Measurements from ENCODE around the gene KPNA1.

Gene KPNA1

GRCh38 chr3:122520861-122521260 lies 6.1 kb upstream of the KPNA1 start:
- TF ChIP-seq CTCF (conservative IDR thresholded peaks at IDR 0.05; ENCODE audit: low read depth, low read length), result no peak
- DNase-seq (ENCODE audit: low read depth), result no peak
- no peak overlapping the region for H3K4me3 ChIP-seq (ENCODE audit: low read length)

- no peak overlapping the region for H3K4me3 ChIP-seq (ENCODE audit: low read length)
- TF ChIP-seq CTCF (conservative IDR thresholded peaks at IDR 0.05; ENCODE audit: low read depth, low read length), result no peak
- DNase-seq (ENCODE audit: low read depth), result no peak
These were observed 5.0 kb upstream of the KPNA1 start for GRCh38 chr3:122519693-122520092.

- no peak overlapping the region for H3K4me3 ChIP-seq (ENCODE audit: low read length)
- no peak for TF ChIP-seq CTCF (conservative IDR thresholded peaks at IDR 0.05; ENCODE audit: low read depth, low read length)
- no peak for DNase-seq (ENCODE audit: low read depth)
These were observed 2.2 kb upstream of the KPNA1 start for GRCh38 chr3:122516846-122517360.

GRCh38 chr3:122515870-122516269 lies 1.1 kb upstream of the KPNA1 start:
- no peak for DNase-seq (ENCODE audit: low read depth)
- TF ChIP-seq CTCF (conservative IDR thresholded peaks at IDR 0.05; ENCODE audit: low read depth, low read length), result no peak
- H3K4me3 ChIP-seq (ENCODE audit: low read length), result no peak overlapping the region

GRCh38 chr3:122515020-122515468 lies 305 bp upstream of the KPNA1 start:
- no peak for DNase-seq (ENCODE audit: low read depth)
- peak overlapping the region; percentile 70 for H3K4me3 ChIP-seq (ENCODE audit: low read length)
- no peak for TF ChIP-seq CTCF (conservative IDR thresholded peaks at IDR 0.05; ENCODE audit: low read depth, low read length)

- no peak for DNase-seq (ENCODE audit: low read depth)
- TF ChIP-seq CTCF (conservative IDR thresholded peaks at IDR 0.05; ENCODE audit: low read depth, low read length), result no peak
- H3K4me3 ChIP-seq (ENCODE audit: low read length), result peak overlapping the region; percentile 70
These were observed 1.2 kb downstream of the KPNA1 start for GRCh38 chr3:122513386-122514122.

- no peak overlapping the region for H3K4me3 ChIP-seq (ENCODE audit: low read length)
- DNase-seq (ENCODE audit: low read depth), result no peak
- no peak for TF ChIP-seq CTCF (conservative IDR thresholded peaks at IDR 0.05; ENCODE audit: low read depth, low read length)
These were observed 2.5 kb downstream of the KPNA1 start for GRCh38 chr3:122512284-122512683.

Data from retinal pigment epithelial cell (primary cell).